Tibial nerve (tissue), 3 donors: Measurements from ENCODE around the gene SEMA6B.

Experiments used
- EP300 ChIP-seq, 2 donors: sonication (generic); formaldehyde crosslinking; IDR thresholded peaks; one replicate each; pipeline ENCODE4 v1.6.1; 2017; ENCODE audit warnings: antibody characterized with exemption in 2 of 2, mild to moderate bottlenecking in 1 of 2
- POLR2A ChIP-seq, 2 donors: fragments of 450-650 bp; IDR thresholded peaks; one replicate each; pipeline ENCODE4 v1.6.1; 2017; ENCODE audit warnings: antibody characterized with exemption in 2 of 2, mild to moderate bottlenecking in 2 of 2, moderate library complexity in 2 of 2

DNA sequence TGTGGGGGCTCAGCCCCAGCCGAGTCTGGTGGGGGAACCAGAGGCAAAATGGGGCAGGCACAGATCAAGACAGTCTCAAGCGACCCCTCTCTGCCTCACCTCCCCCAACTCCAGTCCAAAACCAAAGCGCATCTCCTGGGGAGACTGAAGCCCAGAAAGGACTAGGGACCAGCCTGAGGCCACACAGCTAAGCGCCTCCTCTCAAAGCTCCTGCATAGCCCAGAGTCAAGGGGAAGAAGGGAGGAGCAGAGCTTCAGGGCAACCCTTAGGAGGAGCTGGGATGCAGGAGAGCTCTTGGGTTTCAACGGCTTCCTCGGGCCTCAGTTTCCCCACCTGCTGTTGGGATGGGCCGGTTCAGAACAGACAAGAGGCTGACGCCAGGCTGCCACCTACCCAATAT lies 19.9 kb upstream of the SEMA6B start:
- no peak for TF ChIP-seq POLR2A (IDR thresholded peaks at IDR 0.05)
- no peak for TF ChIP-seq EP300 (IDR thresholded peaks at IDR 0.05)
